Large intestine (tissue), 3 donors: Measurements from ENCODE around the gene C1orf167. TPM values are rescaled to one million over a fixed set of nuclear protein-coding genes. Genes with fewer than 3 reads are reported as not detected.

Source experiments
- DNase-seq, 2 donors: peaks; one replicate each; pipeline versions ENCODE4 v3.0.0 to v3.0.0-alpha.2; 2013
- H3K27ac ChIP-seq: one replicate; pipeline ENCODE4 v1.5.1; 2013; ENCODE audit warnings: low read length
- H3K27me3 ChIP-seq: 2 replicates; pipeline ENCODE4 v1.6.1; 2013; ENCODE audit warnings: low read length; ENCODE audit not compliant: control insufficient read depth, insufficient read depth
- H3K36me3 ChIP-seq: 2 replicates; pipeline ENCODE4 v1.6.1; 2013; ENCODE audit warnings: low read length; ENCODE audit not compliant: control insufficient read depth, insufficient read depth
- H3K4me1 ChIP-seq: one replicate; pipeline ENCODE4 v1.6.1; 2013; ENCODE audit warnings: low read length; ENCODE audit not compliant: control insufficient read depth, insufficient read depth
- H3K4me3 ChIP-seq: one replicate; pipeline ENCODE4 v1.5.1; 2013; ENCODE audit warnings: low read length
- H3K9me3 ChIP-seq: one replicate; pipeline ENCODE4 v1.6.1; 2013; ENCODE audit warnings: mild to moderate bottlenecking, low read depth, low read length, moderate library complexity; ENCODE audit not compliant: control insufficient read depth
- WGBS: methylation state at CpG from one replicate; pipeline ENCODE4 v1.1.5; 2013; ENCODE audit warnings: low lambda C conversion rate; ENCODE audit not compliant: insufficient coverage; 5-methylcytosine and 5-hydroxymethylcytosine counted together
- polyA plus RNA-seq: library from polyadenylated mRNA; unstranded; fragments of 120-200 nt; gene quantifications from one replicate; pipeline ENCODE4 v1.2.1, GENCODE V29; 2013

C1orf167 gene
- polyA plus RNA-seq, 1 donor: 0.15 TPM

DNA sequence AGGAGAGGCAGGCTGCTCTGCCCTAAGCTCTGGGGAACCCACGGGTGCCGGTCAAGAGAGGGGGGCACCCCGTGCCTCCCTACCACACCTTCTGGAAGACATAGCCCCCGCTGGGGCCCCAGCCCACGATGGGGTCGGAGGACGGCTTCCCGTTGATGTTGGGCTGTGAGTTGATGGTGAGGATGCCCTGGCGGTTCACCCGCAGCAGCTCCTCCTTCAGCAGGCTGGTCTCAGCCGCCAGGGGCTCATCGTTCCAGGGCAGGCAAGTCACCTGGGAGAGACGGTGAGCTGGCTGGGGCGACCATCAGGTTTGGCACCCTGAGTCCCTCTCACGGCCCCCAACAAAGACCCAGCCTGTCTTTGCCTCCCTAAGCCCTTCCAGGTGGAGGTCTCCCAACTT, 31.8 kb downstream of the C1orf167 start:
- peaks cover 11% of the 10 kb centered on the region for H3K4me1 ChIP-seq
- no peaks in the 10 kb centered on the region for H3K27me3 ChIP-seq
- no peaks in the 10 kb centered on the region for H3K9me3 ChIP-seq
- no peak overlapping the region for H3K27ac ChIP-seq
- WGBS: no CpG with 5 or more reads among the region's 15 CpGs
- H3K4me3 ChIP-seq: no peak overlapping the region
- peaks cover 68% of the 10 kb centered on the region for H3K36me3 ChIP-seq
- DNase-seq: no peak

DNA sequence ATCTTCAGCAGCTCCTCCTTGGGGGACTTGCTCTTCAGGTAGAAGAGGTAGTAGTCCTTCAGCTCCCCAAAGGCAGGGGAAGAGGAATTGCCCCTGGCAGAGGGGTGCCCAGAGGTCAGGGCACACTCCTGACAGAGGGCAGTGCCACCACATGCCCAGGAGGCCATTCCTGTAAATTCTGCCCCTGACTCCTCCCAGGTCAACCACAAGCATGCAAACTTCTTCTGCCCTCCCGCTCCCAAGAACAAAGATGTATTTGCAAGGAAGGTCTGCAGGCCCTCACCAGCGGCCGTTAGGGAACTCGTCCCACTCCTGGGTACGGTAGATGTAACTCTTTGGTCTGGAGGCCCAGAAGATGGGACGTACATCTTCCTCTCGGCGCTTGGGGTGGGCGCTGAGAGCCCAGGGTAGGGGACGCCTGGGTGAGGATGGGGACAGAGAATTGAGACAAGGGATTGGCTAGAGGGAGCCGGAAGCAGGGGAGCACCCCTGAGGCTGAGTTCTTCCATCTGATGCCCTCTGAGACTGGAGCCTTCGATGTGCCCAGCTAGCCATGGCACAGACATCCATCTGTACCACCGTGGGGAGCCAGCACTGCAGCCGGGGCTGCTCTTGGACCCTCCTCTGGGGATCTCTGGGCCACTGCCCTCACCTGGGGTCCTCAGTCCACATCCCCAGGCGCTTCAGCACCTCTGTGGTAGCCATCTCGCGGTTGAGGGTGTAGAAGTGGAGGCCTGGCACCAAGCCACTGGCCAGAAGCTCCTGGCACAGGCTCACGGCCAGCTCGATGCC, 32.6 kb downstream of the C1orf167 start:
- H3K27me3 ChIP-seq: no peaks in the 10 kb centered on the region
- no peak overlapping the region for H3K27ac ChIP-seq
- no peaks in the 10 kb centered on the region for H3K9me3 ChIP-seq
- no CpG with 5 or more reads among the region's 19 CpGs for WGBS
- peaks cover 68% of the 10 kb centered on the region for H3K36me3 ChIP-seq
- DNase-seq: no peak
- peaks cover 11% of the 10 kb centered on the region for H3K4me1 ChIP-seq
- no peak overlapping the region for H3K4me3 ChIP-seq

- Histone ChIP-seq H3K36me3 (peaks cover 67% of the 10 kb centered on the region), H3K9me3 (no peaks in the 10 kb centered on the region), H3K27me3 (no peaks in the 10 kb centered on the region), H3K27ac (no peak overlapping the region), H3K4me3 (no peak overlapping the region), H3K4me1 (peaks cover 11% of the 10 kb centered on the region)
- 100% methylated on average over 1 of the region's 14 CpGs for WGBS
- no peak for DNase-seq
Measured at GRCh38 chr1:11795238-11795890, 33.4 kb downstream of the C1orf167 start.

- Histone ChIP-seq H3K4me1 (peaks cover 6% of the 10 kb centered on the region), H3K27ac (no peak overlapping the region), H3K27me3 (no peaks in the 10 kb centered on the region), H3K9me3 (no peaks in the 10 kb centered on the region), H3K36me3 (peaks cover 69% of the 10 kb centered on the region), H3K4me3 (no peak overlapping the region)
- DNase-seq: no peak
- WGBS: no CpG with 5 or more reads among the region's 15 CpGs
Measured at GRCh38 chr1:11796036-11796828, 34.2 kb downstream of the C1orf167 start.

DNA sequence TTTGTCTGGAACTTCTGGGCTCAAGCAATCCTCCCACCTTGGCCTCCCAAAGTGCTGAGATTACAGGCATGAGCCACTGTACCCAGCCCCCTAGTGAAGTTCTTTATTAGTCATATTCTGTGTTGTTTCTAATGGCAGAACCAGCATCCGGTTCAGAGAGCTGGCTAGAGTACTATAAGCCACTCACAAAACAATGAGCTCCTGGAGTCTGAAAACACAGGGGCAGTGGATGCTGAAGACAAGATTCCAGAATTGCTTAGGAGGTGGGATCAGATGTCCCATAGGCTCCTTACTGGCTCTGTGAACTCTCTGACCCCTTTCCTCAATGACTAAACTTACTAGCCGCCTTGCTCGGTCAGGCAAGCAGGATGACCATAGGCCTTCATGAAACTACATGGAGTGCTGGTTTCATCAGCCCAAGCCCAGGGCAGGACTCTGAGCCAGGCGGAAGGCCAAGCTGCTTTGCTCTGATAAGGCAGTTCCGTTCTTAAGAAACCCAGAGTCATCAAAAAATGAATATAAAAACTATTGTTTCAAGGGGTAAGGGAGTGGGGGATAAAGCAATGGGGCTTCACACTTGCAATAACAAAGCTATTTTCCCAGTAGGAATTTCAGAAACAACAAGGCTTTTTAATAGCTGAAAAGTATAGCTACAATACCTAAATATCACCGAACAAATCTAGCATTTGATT, 35.7 kb downstream of the C1orf167 start:
- Histone ChIP-seq H3K27me3 (no peaks in the 10 kb centered on the region), H3K36me3 (peaks cover 60% of the 10 kb centered on the region), H3K4me3 (no peak overlapping the region), H3K9me3 (no peaks in the 10 kb centered on the region), H3K27ac (no peak overlapping the region), H3K4me1 (peaks cover 7% of the 10 kb centered on the region)
- WGBS: 100% methylated on average over 2 of the region's 6 CpGs
- DNase-seq: no peak

GRCh38 chr1:11799099-11799498, 37.1 kb downstream of the C1orf167 start:
- no peaks in the 10 kb centered on the region for H3K9me3 ChIP-seq

DNA sequence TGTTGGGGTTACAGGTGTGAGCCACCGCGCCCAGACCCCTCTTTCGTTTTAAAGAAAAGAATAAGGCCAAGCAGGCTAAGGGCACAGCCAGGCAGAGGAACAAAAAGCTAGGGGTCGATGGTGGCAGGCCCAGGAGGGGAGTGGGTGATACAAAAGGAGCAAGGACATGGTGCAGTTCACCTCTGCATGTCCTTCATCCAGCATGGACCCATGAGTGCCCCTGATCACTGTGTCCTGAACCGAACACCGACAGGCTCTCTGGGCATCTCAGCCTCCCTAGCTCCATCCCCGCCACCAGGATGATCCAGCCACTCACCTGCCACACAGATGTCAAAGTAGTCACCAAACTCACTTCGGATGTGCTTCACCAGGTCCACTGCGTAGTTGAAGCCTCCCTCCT, 37.9 kb downstream of the C1orf167 start:
- H3K4me3 ChIP-seq: no peak overlapping the region
- peaks cover 27% of the 10 kb centered on the region for H3K4me1 ChIP-seq
- no peak for DNase-seq
- peaks cover 41% of the 10 kb centered on the region for H3K36me3 ChIP-seq
- H3K9me3 ChIP-seq: no peaks in the 10 kb centered on the region
- WGBS: no CpG with 5 or more reads among the region's 9 CpGs
- H3K27me3 ChIP-seq: no peaks in the 10 kb centered on the region
- H3K27ac ChIP-seq: no peak overlapping the region

More at GRCh38 chr1:11799099-11799498, 37.1 kb downstream of the C1orf167 start:
- peaks cover 49% of the 10 kb centered on the region for H3K36me3 ChIP-seq
- H3K27me3 ChIP-seq: no peaks in the 10 kb centered on the region
- H3K4me3 ChIP-seq: no peak overlapping the region
- DNase-seq: no peak
- no CpG with 5 or more reads among the region's 5 CpGs for WGBS
- H3K4me1 ChIP-seq: peaks cover 20% of the 10 kb centered on the region
- no peak overlapping the region for H3K27ac ChIP-seq

DNA sequence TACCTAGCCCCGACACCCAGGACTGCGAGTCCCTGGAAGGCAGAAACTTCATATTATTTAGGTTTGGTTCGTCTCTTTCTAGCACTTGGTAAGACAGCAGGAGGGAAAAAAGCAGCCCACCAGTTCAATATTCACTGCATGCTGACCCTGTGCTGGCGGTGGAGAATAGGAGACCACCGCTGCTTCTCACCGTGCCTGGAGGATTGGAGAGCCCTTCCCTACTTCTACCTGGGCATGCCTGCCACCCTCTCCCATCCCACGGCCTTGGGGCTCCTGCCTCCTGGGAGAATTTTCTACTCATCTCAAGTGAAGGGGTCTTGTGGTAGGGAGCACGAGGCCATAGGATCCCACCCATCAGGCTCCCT, 38.4 kb downstream of the C1orf167 start:
- Histone ChIP-seq H3K27ac (no peak overlapping the region), H3K4me3 (no peak overlapping the region), H3K36me3 (peaks cover 36% of the 10 kb centered on the region), H3K4me1 (peaks cover 30% of the 10 kb centered on the region), H3K27me3 (no peaks in the 10 kb centered on the region), H3K9me3 (no peaks in the 10 kb centered on the region)
- no peak for DNase-seq
- WGBS: no CpG with 5 or more reads among the region's 8 CpGs

GRCh38 chr1:11800756-11801433, 38.9 kb downstream of the C1orf167 start:
- no CpG with 5 or more reads among the region's 21 CpGs for WGBS
- peaks cover 30% of the 10 kb centered on the region for H3K4me1 ChIP-seq
- peaks cover 31% of the 10 kb centered on the region for H3K36me3 ChIP-seq
- no peaks in the 10 kb centered on the region for H3K9me3 ChIP-seq
- H3K27ac ChIP-seq: no peak overlapping the region
- no peak overlapping the region for H3K4me3 ChIP-seq
- no peak for DNase-seq
- H3K27me3 ChIP-seq: no peaks in the 10 kb centered on the region
